ENCODE measurements around the gene SP100.
"Not testable (repeated sequence)": the region's sequence is repeated elsewhere in the genome, so short reads cannot be mapped to it uniquely, and the experiment has no call there.

SP100 gene

DNA sequence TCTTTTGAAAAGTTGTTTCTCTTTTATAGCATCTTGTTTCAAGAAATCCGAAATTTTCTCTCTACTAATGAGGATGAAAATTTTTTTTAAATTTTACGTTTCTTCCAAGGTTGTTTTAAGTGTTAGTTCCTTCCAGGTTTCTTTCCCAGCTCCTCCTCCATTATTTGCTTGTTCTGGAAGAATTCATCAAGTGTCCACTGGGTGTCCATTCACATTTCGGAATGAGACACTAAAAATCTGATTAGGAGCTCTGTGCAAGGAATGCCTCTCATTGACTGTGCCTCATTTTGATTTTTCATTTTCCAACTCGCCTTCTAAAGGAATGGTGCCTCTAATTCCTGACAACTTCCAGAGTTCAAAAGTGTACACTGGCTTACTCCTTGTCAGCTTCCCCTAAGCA is 6.1 kb downstream of the SP100 start:
- DNase-seq, result no peak

DNA sequence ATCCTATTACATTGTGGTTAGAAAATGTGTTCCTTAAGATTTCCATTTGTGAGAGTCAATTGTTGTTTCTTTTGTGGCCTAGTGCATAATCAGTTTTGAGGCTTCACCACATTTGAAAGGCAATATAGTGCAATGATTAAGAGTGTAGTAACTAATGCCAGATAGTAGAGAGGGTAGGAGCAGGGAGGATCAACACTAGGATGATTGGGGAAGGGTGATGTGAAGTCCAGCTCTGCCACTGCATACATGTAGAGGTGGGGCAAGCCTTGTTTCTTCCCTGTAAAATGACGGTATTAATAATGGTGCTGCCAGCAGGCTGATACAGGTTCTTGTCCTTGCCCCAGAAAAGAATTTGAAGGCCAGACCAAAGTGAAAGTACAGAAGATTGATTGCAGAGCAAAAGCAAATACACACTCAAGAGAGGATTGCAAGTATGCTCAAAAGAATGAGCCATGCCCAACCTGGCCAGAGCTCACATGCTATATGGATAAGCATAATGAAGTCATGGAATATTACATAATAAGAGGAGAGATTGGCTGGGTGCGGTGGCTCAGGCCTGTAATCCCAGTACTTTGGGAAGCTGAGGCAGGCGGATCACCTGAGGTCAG is 8.0 kb downstream of the SP100 start:
- no peak for DNase-seq

DNA sequence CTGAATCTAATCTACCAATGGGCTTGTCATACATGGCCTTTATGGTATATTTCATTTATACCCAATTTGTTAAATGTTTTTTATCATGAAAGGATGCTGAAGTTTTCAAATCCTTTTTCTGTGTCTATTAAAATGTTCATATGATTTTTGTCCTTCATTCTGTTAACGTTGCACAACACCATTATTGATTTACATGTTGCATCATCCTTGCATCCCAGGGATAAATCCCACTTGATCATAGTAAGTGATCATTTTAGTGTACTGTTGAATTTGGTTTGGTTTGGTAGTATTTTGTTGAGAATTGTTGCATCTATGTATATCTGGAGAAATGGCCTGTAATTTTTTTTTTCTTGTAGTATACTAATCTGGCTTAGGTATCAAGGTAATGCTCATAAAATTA is 9.4 kb downstream of the SP100 start:
- DNase-seq, result no peak

DNA sequence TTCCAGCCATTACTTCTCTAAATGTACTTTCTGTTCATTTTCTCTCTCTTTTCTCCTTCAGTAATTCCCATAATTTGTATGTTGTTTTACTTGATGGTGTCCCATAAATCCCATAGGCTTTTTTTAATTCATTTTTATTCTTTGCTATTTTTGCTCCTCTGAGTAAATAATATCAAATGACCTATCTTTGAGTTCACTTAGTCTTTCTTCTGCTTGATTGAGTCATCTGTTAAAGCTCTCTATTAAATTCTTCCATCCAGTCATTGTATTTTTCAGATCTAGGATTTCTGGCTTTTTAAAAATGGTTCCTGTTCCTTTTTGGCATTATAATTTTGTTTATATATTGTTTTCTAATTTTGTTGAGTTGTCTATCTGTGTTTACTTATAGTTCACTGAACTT is 13.5 kb downstream of the SP100 start:
- no peak for DNase-seq

DNA sequence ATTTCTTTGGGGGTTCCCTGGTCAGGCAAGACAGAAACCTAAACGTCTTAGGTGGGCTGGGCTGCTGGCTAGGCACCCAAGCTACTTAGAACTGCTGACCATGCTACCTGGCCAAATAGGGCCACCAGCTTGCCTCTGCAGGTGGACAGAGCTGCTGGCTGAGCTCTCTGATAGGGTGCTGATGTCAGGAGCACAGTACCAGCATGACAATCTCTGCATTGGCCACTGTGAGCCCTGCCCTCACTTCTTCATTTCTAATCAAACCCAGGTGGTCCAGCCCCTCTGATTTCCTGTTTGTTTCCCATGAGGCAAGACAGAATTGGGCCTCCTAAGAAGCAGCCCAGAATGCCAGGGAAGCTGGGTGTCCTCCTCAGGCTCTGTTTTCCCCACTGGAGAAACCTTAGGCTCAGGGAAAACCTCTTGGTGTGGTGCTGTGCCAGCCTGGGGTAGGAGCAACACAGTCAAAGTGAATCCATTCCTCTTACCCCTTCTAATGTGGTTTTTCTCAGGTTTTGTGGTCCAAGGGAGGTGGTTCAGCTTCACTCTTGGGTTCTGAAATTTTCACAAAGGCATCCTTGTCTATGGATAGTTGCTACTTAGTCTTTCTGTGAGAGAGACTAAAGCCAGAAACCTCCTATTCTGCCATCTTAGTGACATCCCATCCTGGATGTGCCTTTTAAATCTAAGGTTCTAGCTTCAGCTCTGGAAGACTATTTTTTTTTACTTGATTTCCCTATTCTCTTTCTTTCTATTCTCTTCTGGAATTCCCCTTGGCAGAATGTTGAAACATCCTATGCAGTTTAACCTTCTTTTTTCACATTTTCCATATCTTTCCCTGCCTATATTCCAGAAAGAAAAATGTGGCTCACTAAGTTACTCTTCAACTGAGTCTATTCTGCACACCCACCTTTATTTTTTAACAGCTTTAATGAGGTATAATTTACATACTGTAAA is 15.2 kb downstream of the SP100 start:
- peak in 1 of 2 donors; percentile 29 for DNase-seq

DNA sequence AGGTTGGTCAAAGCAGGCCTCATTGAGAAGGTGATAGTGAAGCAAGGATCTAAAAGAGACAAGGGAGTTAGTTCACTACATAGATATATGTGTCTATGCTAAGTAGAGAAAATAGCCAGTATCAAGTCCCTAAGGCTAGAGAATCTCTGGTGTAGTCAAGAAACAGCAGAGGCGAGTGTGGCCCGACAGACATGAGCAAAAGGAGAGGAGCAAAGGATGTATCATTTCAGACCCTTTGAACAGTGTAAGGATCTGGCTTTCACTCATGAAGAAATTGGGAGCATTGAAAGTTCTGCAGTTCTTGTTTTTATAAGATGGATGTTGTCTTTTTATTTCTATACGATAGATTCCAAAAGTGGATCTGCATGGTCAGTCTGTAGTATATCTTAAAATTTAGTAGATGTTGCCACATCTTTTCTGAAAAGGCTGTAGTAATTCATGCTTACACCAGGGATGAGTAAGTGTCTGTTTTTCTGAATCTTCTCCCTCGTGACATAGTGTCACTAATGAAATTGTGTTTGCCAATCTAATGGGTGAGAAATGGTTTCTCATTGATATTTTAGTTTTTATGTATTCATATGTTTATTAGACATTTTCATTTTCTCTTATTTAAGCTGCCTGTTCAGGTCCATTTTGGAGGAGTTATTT is 18.8 kb downstream of the SP100 start:
- DNase-seq, result no peak

DNA sequence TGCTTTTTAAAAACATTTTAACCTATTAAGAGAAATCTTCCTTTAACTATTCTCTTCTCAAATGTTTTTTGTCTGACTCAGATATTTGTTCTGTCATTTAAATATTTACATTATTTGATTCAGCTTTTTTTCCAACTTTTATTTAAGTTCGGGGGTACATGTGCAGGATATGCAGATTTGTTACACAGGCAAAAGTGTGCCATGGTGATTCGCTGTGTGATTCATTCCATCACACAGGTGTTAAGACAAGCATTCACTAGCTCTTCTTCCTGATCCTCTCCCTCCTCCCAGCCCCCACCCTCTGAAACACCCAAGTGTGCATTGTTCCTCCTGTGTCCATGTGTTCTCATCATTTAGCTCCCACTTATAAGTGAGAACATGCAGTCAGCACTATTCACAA is 19.4 kb downstream of the SP100 start:
- DNase-seq, result no peak

DNA sequence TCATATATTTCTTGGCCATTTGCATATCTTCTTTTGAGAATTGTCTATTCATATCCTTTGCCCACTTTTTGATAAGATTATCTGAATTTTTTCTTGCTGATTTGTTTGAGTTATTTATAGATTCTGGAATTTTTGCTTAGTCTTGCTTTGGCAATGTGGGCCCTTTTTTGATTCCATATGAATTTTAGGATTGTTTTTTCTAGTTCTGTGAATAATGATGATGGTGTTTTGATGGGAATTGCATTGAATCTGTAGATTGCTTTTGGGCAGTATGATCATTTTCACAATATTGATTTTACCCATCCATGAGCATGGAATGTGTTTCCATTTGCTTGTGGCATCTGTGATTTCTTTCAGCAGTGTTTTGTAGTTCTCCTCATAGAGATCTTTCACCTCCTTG is 23.1 kb downstream of the SP100 start:
- DNase-seq, result not testable (repeated sequence)

DNA sequence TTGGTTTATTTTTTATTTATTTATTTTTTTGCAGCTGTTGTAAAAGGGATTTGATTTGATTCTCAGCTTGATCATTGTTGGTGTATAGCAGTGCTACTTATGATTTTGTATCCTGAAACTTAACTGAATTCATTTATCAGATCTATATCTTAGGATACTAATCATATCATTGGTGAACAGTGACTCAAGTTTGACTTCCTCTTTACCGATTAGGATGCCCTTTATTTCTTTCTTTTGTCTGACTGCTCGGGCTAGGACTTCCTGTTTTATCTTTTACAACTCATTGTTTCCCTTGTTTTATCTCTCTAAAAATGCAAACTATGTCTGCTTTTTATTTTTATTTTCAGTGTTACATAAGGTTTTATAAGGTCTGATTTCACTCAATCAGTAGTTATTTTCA is 23.6 kb downstream of the SP100 start:
- DNase-seq, result peak in 1 of 2 donors; percentile 42

DNA sequence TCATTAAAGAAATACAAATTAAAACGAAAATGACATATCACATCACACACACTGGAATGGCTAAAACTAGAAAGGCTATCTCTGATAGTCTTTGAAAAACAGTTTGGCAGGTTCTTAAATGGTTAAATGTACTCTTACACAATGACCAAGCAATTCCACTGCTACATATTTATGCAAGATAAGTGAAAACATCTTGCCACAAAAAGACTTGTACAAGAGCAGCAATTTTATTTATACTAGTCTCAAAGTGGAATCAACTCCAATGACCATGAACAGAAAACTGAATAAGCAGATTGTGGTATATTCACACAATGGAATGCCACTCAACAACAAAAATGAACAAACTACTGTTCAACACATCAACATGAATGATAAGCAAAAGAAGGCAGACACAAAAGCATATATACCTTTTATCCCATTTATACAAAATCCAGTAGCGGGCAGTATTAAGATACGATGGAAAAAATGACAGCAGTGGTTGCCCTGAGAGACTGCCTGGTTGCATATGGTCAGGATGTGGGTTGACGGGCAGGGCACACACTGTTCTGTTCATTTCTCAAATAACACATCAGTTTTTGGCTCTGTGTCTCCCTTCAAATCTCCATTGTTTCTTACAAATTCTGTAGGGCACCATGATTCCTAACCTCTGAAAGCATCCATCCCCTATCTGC is 25.4 kb downstream of the SP100 start:
- peak; percentile 47 to 70 for DNase-seq

DNA sequence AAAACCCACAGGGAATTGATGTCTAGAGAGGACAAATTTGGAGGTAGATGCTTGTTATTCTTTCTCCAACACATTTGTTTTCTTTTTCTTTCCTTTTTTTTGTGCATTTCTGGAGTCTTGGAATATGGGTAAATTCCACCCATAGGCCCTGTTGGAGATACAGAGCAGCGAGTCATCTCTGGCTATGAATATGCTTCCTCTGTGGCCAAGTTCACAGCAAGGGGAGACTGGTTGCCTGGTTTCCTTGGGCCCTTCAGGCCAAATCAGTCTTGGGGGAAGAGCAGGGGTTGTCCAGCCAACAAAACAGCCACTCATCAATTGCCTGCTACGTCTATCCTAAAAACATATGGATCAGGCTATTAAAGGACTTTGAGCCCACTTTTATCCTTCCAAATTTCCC is 27.5 kb downstream of the SP100 start:
- DNase-seq, result no peak

DNA sequence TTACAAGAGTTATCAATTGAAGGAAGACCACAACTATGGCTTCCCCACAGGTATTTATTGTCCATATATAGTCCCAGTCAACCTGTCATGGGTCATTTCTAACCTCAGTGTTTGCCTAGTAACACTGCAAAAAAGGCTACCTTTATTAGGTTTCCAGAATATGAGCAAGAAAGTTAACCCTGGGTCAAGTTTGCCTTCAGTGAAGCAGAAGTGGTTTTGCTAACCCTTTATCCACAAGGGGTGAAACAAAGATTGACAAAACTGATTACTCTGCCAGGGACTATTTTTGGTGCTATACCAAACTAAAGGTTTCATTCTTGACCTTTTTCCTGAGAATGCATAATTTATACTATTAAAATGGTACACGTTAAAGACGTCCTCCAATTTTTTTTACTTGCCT is 28.8 kb downstream of the SP100 start:
- no peak for DNase-seq

DNA sequence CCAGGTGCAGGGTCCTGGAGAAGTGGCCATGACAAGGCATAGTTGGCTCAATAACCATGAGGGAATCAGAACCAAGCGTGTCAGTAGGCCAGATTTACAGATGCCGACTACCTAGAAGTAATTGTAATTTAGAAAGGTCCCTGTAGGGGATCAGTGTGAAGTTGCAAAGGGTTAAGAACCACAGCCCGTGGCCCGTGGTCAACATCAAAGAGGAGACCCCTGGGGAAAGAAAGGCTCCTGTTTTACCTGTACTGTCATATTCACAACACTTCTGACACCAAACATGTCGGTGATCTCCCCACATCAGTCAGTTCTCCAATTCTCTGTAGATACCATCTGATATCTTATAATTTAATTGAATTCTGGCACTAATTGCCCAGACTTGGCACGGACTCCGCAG is 31.0 kb downstream of the SP100 start:
- no peak for DNase-seq

DNA sequence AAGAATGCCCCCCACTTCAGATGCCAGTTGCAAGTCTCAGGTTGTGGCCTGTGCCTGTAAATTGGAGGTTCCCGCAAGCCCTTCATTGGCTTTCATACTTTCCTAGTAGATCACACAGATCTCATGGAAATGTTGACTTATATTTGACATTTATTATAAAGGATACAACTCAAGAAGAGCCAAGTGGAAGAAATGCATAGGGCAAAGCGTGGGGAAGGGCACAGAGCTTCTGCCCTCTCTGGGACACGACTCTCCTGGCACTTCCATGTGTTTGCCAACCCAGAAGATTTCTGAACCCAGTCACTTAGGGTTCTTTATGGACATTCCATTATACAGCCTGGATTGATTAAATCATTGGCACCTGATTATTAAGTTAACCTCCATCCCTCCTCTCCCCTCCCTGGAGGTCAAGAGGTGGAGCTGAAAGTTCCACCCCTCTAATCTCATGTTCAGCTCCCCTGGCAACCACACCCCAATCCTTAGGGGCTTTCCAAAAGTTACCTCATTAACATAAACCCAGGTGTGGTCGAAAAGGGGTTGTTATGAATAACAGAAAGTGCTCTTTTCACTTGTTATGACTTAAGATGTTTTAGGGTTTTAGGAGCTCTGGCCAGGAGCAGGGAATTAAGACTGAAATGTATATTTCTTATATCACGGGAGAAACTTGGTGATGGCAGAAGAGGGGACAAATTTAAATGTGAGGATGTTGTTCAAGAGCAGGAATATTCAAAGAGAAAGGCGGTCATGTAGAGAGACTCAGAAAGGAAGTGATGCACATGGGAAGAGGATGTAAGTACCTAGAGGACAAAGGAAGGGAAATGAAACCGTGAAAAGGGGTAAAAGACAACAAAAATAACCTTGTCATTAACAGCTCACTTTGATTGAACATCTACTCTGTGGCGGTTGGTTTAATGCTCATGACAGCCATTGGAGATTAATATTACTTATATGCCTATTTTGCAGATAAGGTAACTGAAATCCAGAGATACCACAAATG is 31.8 kb downstream of the SP100 start:
- DNase-seq, result peak; percentile 61 to 62

DNA sequence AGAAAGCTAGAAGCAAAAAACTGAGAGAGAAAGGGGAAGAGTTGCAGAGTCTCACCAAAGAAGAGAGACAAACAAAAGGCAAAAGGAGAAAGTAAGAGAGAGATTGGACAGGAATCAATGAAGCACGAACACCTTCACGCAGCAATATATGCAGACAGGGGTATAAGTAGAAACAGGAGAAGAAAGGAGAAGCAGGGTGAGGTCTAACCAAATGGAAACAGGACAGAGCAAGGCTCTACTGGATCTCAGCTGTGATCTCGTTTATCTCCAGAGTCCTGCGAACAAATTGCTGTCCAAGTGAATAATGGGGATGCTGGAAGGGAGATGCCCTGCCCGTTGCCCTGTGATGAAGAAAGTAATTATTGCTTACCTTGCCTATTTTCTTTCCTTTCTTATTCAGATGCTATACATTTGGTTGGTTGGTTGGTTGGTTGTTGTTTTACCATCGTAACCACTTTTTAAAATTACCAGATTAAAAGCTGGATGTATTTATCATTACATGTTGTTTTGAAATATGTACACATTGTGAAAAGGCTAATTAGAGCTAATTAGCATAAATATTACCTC is 34.0 kb downstream of the SP100 start:
- no peak for DNase-seq

DNA sequence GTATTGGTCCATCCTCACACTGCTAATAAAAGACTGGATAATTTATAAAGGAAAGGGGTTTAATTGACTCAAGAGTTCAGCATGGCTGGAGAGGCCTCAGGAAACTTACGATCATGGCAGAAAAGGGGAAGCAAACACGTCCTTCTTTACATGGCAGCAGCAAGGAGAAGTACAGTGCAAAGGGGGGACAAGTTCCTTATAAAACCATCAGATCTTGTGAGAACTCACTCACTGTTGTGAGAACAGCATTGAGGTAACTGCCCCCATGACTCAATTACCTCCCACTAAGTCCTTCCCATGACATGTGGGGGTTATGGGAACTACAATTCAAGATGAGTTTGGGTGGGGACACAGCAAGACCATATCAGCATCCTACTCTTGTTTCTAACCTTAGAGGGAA is 37.0 kb downstream of the SP100 start:
- no peak for DNase-seq

DNA sequence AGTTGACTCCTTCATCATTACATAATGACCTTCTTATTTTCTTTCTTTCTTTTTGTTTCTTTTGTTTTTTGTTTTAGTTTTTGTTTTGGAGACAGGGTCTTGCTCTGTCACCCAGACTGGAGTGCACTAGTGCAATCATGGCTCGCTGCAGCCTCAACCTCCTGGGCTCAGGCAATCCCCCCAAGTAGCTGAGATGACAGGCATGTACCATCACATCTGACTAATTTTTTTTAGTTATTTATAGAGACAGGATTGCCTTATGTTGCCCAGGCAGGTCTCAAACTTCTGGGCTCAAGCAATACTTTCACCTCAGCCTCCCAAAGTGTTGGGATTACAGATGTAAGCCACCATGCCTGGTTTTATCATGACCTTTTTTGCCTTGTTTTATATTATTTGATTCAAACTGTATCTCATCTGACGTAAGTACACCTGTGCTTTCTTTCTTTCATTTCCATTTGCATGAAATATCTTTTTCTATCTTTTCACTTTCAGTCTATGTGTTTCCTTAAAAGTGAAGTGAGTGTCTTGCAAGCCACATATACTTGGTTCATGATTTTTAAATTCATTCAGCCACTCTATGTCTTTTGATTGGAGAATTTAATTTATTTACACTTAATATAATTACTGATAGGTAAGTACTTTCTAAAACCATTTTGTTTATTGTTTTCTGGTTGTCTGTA is 39.1 kb downstream of the SP100 start:
- DNase-seq, result no peak

DNA sequence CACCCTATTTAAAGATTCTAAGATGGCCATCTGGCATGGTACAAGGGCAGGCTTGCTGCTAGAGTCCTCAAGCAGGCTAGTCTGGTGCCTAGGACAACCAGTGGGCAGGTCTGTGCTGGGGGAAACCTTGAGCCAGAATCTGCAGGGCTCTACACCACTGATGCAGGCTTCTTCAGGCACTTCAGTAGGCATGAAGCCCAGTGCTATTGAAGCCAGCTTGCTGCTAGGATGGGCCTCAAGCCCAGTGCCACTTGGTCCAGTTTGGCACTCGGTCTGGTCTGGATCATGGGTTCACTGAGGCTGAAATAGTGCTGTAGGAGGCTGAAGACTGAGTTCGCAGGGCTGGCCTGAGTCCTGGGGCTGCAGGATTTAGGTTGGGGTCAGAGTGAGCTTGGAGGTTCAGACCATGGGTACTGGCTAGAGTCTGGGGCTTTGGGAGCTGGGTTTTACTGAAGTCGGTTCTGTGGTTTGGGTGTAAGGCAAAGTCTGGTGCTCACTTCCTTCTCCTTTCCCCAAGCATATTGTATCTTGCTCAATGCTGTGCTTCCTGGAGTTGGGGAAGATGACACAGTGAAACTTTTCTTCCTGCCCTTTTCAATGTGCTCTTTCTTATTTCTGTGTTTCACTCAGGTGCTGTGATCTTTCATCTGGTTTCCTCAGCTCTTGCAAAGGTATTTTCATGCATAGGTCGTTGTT is 41.2 kb downstream of the SP100 start:
- DNase-seq, result peak in 1 of 2 donors; percentile 40

DNA sequence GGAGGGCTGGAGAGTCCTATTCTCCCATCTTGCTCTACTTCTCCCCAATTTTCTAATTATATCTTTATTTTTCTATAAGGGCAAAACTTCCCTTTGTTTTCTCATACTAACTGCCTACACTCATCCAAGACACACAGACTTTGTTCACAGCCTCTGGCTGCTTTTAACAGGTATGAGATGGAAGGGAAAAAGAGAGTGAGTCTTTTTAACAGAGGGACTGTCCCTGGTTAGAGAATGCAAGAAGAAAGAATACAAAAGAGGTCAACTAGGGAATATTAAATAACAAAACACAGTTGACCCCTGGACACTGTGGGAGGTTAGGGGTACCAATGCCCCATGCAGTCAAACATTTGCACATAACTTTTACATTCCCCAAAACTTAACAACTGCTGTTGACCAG is 41.8 kb downstream of the SP100 start:
- DNase-seq, result no peak

DNA sequence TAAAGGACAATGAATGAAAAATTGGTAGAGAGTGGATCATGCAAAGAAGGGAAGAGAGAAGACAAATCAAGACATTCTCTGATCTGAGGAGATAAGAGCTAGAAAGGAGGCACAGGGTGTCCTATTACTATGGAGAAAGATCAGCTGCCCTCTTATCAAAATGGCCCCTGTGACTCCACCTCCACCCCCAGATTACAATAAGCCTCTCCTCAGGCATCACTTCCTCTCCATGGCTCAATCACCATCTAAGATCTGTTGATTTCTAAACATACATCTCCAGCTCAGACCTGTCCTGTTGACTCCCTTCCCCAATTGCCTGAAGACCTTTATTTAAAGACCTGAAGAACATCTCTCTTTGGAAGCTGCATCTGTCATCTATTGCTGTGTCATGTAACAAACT is 43.2 kb downstream of the SP100 start:
- DNase-seq, result no peak
